C4-2B (cell line): ENCODE data around the gene HOXC9.

Experiments used
- ZFX ChIP-seq: fragments of 450-650 bp; IDR thresholded peaks from 2 replicates; pipeline ENCODE4 v1.6.1; 2017
- TF ChIP-seq, protein P1 (sequence below): fragments of 450-650 bp; conservative IDR thresholded peaks from 2 replicates; pipeline ENCODE4 v1.5.1; 2017; ENCODE audit warnings: mild to moderate bottlenecking

DNA sequence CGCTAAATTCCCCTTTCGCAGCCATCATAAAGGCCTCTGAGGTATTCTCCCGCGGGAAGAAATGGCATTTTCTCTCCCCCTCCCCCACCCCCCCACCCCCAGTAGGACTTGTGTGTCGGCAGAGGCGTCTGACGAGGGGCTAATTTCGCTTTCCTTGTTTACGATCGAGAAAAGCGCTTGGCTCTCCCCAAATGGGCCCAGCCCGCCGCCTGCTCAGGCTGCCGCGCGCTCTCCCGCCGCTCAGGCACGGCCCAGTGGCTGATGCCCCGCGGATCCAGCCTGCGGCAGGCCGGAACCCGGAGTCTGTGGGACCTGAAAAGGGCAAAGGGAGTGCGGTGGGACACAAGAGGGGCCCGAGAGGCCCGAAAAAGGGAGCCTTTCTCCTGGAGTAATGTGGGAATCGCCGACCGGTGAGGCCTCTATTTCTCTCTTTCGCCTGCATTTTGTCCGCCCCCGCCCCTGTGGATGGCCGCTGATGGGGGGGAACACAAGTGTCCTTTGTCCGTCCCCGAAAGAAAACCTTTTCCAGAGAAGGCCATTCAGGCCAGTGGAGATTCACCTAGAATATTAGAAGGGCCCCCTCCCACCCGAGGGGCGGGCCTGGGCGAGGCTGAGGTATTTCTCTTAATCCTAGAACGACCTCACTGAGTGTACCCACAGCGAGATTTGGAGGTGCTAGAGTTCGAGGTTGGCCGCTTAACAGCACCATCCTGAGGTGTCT lies 19.3 kb downstream of the HOXC9 start:
- TF ChIP-seq, protein P1, sequence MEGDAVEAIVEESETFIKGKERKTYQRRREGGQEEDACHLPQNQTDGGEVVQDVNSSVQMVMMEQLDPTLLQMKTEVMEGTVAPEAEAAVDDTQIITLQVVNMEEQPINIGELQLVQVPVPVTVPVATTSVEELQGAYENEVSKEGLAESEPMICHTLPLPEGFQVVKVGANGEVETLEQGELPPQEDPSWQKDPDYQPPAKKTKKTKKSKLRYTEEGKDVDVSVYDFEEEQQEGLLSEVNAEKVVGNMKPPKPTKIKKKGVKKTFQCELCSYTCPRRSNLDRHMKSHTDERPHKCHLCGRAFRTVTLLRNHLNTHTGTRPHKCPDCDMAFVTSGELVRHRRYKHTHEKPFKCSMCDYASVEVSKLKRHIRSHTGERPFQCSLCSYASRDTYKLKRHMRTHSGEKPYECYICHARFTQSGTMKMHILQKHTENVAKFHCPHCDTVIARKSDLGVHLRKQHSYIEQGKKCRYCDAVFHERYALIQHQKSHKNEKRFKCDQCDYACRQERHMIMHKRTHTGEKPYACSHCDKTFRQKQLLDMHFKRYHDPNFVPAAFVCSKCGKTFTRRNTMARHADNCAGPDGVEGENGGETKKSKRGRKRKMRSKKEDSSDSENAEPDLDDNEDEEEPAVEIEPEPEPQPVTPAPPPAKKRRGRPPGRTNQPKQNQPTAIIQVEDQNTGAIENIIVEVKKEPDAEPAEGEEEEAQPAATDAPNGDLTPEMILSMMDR = no peak
- TF ChIP-seq ZFX = no peak
